HepG2 (cell line): Measurements from ENCODE around the gene BCAS4. TPM values are rescaled to one million over a fixed set of nuclear protein-coding genes. Genes with fewer than 3 reads are reported as not detected.

Experiments used
- ADNP ChIP-seq: sonication (generic); formaldehyde crosslinking; IDR thresholded peaks from 2 replicates; pipeline ENCODE4 v1.4.0; 2020; ENCODE audit warnings: missing genetic modification reagents
- ARNT ChIP-seq: fragments of 450-650 bp; IDR thresholded peaks from 2 replicates; pipeline ENCODE4 v1.6.1; 2017
- CBX2 ChIP-seq, 2 experiments: fragments of 200-600 bp in 1 of 2; sonication (generic); formaldehyde crosslinking in 1 of 2; IDR thresholded peaks; 2 replicates each; pipeline versions ENCODE4 v1.7.0 to v1.8.1; 2018 to 2022; ENCODE audit warnings: low read depth in 2 of 2, low read length in 1 of 2, mild to moderate bottlenecking in 1 of 2, missing genetic modification reagents in 1 of 2
- CHCHD3 ChIP-seq: sonication (generic); formaldehyde crosslinking; IDR thresholded peaks from 2 replicates; pipeline ENCODE4 v1.8.0; 2022; ENCODE audit warnings: mild to moderate bottlenecking, missing genetic modification reagents, moderate library complexity
- GATAD1 ChIP-seq: IDR thresholded peaks from 2 replicates; pipeline ENCODE4 v1.6.1; 2016; ENCODE audit warnings: missing genetic modification reagents, missing compliant biosample characterization
- HNRNPLL ChIP-seq: fragments of 200-400 bp; formaldehyde crosslinking; IDR thresholded peaks from 2 replicates; pipeline ENCODE4 v1.6.1; 2017; ENCODE audit warnings: mild to moderate bottlenecking, low read depth, low read length; ENCODE audit not compliant: poor library complexity, severe bottlenecking
- KLF16 ChIP-seq, 2 experiments: sonication (generic) in 1 of 2; formaldehyde crosslinking in 1 of 2; IDR thresholded peaks; 2 replicates each; pipeline versions ENCODE4 v1.6.1 to v1.8.0; 2016 to 2023; ENCODE audit warnings: missing genetic modification reagents in 2 of 2, missing compliant biosample characterization in 1 of 2
- MXI1 ChIP-seq: IDR thresholded peaks from 3 replicates; pipeline ENCODE4 v1.6.1; 2012; ENCODE audit warnings: low read depth, low read length, inconsistent platforms, borderline replicate concordance
- NR1H2 ChIP-seq: sonication (generic); formaldehyde crosslinking; IDR thresholded peaks from 2 replicates; pipeline ENCODE4 v1.8.1; 2022; ENCODE audit warnings: low read depth, missing genetic modification reagents, borderline replicate concordance
- ZBTB42 ChIP-seq: sonication (generic); formaldehyde crosslinking; IDR thresholded peaks from 2 replicates; pipeline ENCODE4 v1.5.0; 2020; ENCODE audit warnings: mild to moderate bottlenecking, missing genetic modification reagents
- ZNF468 ChIP-seq: sonication (generic); formaldehyde crosslinking; IDR thresholded peaks from 2 replicates; pipeline ENCODE4 v1.8.0; 2022; ENCODE audit warnings: mild to moderate bottlenecking, moderate library complexity, missing genetic modification reagents
- ZNF615 ChIP-seq: sonication (generic); formaldehyde crosslinking; IDR thresholded peaks from 2 replicates; pipeline ENCODE4 v1.5.0; 2020; ENCODE audit warnings: mild to moderate bottlenecking, missing genetic modification reagents, borderline replicate concordance
- ZNF644 ChIP-seq: IDR thresholded peaks from 2 replicates; pipeline ENCODE4 v1.6.1; 2016; ENCODE audit warnings: low read depth
- ZNF720 ChIP-seq: sonication (generic); formaldehyde crosslinking; IDR thresholded peaks from 2 replicates; pipeline ENCODE4 v1.4.0; 2020; ENCODE audit warnings: missing genetic modification reagents
- ZNF773 ChIP-seq: sonication (generic); formaldehyde crosslinking; IDR thresholded peaks from 2 replicates; pipeline ENCODE4 v1.4.0; 2020; ENCODE audit warnings: missing genetic modification reagents, borderline replicate concordance
- ZNF792 ChIP-seq: IDR thresholded peaks from 2 replicates; pipeline ENCODE4 v1.6.1; 2016
- polyA plus RNA-seq, 8 experiments: library from polyadenylated mRNA; depleted of rRNA in 3 of 8; stranded (reverse) in 7 of 8; unstranded in 1 of 8; fragments of >200 nt; fragmentation: Illumina TruSeq in 4 of 8; extraction: Trizol in 4 of 8; gene quantifications; 2 replicates each; pipeline versions ENCODE4 v1.2.1 to v1.2.3, GENCODE V29; 2011 to 2016; ENCODE audit warnings: low read depth in 4 of 8, missing spikeins in 1 of 8, mixed read lengths in 1 of 8; ENCODE audit not compliant: insufficient read depth in 1 of 8
- total RNA-seq, 5 experiments: library from RNA; depleted of rRNA; stranded (reverse); fragments of >200 nt; fragmentation: Illumina TruSeq; extraction: Trizol; gene quantifications; 2 replicates each; pipeline ENCODE4 v1.2.3, GENCODE V29; 2016; ENCODE audit warnings: low read depth in 1 of 5
- TF ChIP-seq, protein P1 (sequence below): sonication (generic); formaldehyde crosslinking; IDR thresholded peaks from 2 replicates; pipeline ENCODE4 v1.5.1; 2020; ENCODE audit warnings: mild to moderate bottlenecking, missing genetic modification reagents, moderate library complexity
- TF ChIP-seq, protein P2 (sequence below): IDR thresholded peaks from 2 replicates; pipeline ENCODE4 v1.6.1; 2016; ENCODE audit warnings: mild to moderate bottlenecking, missing biosample characterization, missing genetic modification reagents
- TF ChIP-seq, protein P3 (sequence below): sonication (generic); formaldehyde crosslinking; IDR thresholded peaks from 2 replicates; pipeline ENCODE4 v1.5.0; 2020; ENCODE audit warnings: mild to moderate bottlenecking, missing genetic modification reagents
- TF ChIP-seq, protein P4 (sequence below): sonication (generic); formaldehyde crosslinking; IDR thresholded peaks from 2 replicates; pipeline ENCODE4 v1.8.0; 2022; ENCODE audit warnings: mild to moderate bottlenecking, missing genetic modification reagents, moderate library complexity

BCAS4 gene
- total and polyA plus RNA-seq, 2 of the 13 experiments (the other 11 are each of a cell fraction or from before 2014, with no cell fraction given) = 7.2 to 8.0 TPM

DNA sequence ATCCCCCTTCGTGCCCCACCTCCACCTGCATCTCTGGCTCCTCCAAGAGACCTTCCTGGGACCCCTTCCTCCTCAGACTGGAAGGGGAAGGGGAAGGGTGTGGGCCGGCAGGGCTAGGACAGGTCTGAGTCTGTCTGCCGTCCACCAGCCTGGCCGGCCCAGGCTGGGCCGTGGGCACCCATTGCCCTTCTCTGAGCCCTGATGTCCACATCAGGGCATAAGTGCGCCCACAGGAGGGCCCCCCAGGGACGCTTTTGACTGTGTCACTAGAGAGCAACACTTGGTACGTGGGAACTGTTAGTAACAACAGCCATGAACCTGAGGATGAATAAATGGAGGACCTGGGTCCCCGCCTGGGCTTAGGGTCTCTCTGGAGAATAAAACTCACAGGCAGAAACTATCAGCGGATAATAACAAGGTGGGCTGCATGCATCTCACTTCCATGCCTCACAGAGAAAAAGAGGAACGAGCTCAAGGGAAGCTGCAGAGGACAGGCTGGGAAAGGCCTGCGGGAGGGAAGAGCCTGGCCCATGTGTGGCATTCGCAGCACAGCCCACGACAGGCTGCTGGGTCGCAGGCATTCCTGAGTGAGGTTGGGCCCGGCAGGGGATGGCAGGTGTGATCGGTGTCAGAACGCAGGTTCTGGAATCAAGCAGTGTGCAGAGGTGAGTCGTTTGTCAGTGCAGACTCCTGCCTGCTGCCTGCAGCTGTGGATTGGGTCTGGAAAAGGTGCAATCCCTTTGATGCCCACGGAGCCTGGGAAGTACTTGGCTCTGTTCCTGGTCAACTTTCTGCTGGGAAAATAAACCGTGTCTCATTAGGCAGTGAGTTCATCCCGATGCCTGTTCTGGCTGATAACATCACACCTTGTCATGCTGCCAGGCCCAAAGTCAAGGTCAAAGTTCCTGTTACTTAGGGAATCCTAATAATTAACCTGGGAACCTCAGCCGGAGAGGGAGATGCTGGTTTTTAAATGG, 60.9 kb downstream of the BCAS4 start (continued):
- TF ChIP-seq, protein P1, sequence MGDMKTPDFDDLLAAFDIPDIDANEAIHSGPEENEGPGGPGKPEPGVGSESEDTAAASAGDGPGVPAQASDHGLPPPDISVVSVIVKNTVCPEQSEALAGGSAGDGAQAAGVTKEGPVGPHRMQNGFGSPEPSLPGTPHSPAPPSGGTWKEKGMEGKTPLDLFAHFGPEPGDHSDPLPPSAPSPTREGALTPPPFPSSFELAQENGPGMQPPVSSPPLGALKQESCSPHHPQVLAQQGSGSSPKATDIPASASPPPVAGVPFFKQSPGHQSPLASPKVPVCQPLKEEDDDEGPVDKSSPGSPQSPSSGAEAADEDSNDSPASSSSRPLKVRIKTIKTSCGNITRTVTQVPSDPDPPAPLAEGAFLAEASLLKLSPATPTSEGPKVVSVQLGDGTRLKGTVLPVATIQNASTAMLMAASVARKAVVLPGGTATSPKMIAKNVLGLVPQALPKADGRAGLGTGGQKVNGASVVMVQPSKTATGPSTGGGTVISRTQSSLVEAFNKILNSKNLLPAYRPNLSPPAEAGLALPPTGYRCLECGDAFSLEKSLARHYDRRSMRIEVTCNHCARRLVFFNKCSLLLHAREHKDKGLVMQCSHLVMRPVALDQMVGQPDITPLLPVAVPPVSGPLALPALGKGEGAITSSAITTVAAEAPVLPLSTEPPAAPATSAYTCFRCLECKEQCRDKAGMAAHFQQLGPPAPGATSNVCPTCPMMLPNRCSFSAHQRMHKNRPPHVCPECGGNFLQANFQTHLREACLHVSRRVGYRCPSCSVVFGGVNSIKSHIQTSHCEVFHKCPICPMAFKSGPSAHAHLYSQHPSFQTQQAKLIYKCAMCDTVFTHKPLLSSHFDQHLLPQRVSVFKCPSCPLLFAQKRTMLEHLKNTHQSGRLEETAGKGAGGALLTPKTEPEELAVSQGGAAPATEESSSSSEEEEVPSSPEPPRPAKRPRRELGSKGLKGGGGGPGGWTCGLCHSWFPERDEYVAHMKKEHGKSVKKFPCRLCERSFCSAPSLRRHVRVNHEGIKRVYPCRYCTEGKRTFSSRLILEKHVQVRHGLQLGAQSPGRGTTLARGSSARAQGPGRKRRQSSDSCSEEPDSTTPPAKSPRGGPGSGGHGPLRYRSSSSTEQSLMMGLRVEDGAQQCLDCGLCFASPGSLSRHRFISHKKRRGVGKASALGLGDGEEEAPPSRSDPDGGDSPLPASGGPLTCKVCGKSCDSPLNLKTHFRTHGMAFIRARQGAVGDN (CRISPR knock-in tag) = peak; percentile 64
- no peak for TF ChIP-seq ADNP
- no peak for TF ChIP-seq ZNF644 (CRISPR knock-in tag)
- 0 out of 2 replicates have a peak, but pooled peaks have one; percentile 79 for TF ChIP-seq ZNF773
- no peak for TF ChIP-seq ZNF468 (CRISPR knock-in tag)
- TF ChIP-seq CBX2 (IDR thresholded peaks at IDR 0.05; ENCODE audit: low read depth, low read length) = no peak
- TF ChIP-seq CBX2 (CRISPR knock-in tag; IDR thresholded peaks at IDR 0.05; ENCODE audit: low read depth) = no peak
- TF ChIP-seq, protein P2, sequence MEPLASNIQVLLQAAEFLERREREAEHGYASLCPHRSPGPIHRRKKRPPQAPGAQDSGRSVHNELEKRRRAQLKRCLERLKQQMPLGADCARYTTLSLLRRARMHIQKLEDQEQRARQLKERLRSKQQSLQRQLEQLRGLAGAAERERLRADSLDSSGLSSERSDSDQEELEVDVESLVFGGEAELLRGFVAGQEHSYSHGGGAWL (CRISPR knock-in tag) = 0 out of 2 replicates have a peak, but pooled peaks have one; percentile 33
- TF ChIP-seq ZBTB42 = no peak
- no peak for TF ChIP-seq CHCHD3
- no peak for TF ChIP-seq KLF16 (CRISPR knock-in tag; IDR thresholded peaks at IDR 0.05)
- no peak for TF ChIP-seq ZNF615 (CRISPR knock-in tag)
- no peak for TF ChIP-seq ZNF720 (CRISPR knock-in tag)
- no peak for TF ChIP-seq ZNF792 (CRISPR knock-in tag)
- TF ChIP-seq NR1H2 = no peak
- no peak for TF ChIP-seq ARNT
- TF ChIP-seq GATAD1 (CRISPR knock-in tag) = 0 out of 2 replicates have a peak, but pooled peaks have one; percentile 15
- TF ChIP-seq, protein P3, sequence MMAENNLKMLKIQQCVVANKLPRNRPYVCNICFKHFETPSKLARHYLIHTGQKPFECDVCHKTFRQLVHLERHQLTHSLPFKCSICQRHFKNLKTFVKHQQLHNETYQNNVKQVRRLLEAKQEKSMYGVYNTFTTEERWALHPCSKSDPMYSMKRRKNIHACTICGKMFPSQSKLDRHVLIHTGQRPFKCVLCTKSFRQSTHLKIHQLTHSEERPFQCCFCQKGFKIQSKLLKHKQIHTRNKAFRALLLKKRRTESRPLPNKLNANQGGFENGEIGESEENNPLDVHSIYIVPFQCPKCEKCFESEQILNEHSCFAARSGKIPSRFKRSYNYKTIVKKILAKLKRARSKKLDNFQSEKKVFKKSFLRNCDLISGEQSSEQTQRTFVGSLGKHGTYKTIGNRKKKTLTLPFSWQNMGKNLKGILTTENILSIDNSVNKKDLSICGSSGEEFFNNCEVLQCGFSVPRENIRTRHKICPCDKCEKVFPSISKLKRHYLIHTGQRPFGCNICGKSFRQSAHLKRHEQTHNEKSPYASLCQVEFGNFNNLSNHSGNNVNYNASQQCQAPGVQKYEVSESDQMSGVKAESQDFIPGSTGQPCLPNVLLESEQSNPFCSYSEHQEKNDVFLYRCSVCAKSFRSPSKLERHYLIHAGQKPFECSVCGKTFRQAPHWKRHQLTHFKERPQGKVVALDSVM (CRISPR knock-in tag) = no peak
- TF ChIP-seq, protein P4, sequence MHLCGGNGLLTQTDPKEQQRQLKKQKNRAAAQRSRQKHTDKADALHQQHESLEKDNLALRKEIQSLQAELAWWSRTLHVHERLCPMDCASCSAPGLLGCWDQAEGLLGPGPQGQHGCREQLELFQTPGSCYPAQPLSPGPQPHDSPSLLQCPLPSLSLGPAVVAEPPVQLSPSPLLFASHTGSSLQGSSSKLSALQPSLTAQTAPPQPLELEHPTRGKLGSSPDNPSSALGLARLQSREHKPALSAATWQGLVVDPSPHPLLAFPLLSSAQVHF (CRISPR knock-in tag) = no peak
- no peak for TF ChIP-seq MXI1
- no peak for TF ChIP-seq HNRNPLL
